Coronary artery (tissue), 2 donors: ENCODE measurements around the gene VGLL4.
A peak's percentile ranks its signal among the peaks of the same experiment; 100 is the strongest.

Experiments
- DNase-seq: peaks from one replicate; pipeline ENCODE4 v3.0.0-alpha.2; 2017; ENCODE audit warnings: low spot score
- H3K27ac ChIP-seq, 2 donors: fragments of 200-600 bp; sonication (generic); one replicate each; pipeline ENCODE4 v1.5.1; 2016 to 2019
- H3K4me3 ChIP-seq: fragments of 200-600 bp; sonication (generic); 2 replicates; pipeline ENCODE4 v1.5.1; 2016; ENCODE audit warnings: mild to moderate bottlenecking, moderate library complexity
- CTCF ChIP-seq: fragments of 200-600 bp; sonication (generic); IDR thresholded peaks from one replicate; pipeline ENCODE4 v1.5.1; 2019; ENCODE audit warnings: antibody characterized with exemption

Gene VGLL4

GRCh38 chr3:11566478-11566877, 77.2 kb downstream of the VGLL4 start:
- no peak overlapping the region for H3K4me3 ChIP-seq
- no peak for DNase-seq
- TF ChIP-seq CTCF: no peak
- H3K27ac ChIP-seq: peak overlapping the region in 1 of 2 donors; percentile 95

GRCh38 chr3:11565932-11566331, 77.8 kb downstream of the VGLL4 start:
- TF ChIP-seq CTCF: no peak
- H3K4me3 ChIP-seq: no peak overlapping the region
- no peak for DNase-seq
- peak overlapping the region in 1 of 2 donors; percentile 95 for H3K27ac ChIP-seq

- TF ChIP-seq CTCF: no peak
- DNase-seq: no peak
- no peak overlapping the region for H3K4me3 ChIP-seq
- H3K27ac ChIP-seq: peak overlapping the region in 1 of 2 donors; percentile 23
Measured at GRCh38 chr3:11565492-11565891, 78.2 kb downstream of the VGLL4 start.

DNA sequence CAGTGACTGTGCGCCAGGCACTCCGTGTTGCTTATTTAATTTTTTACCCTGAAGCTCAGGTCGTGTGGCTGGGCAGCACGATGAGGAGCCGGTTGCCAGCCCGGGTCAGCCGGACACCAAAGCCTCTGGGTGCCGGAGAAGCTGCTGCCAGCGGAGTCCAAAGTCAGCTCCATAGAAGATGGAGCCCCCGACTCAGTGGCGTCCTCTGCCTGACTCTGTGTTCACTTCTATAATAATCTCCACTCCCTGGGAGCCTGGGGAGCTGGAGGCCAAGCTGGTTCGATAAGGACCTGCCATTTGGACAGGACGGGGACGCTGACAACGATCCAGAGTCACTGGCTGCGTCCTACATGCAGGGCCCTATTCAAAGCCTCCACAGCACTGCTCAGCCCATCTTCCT, 78.6 kb downstream of the VGLL4 start:
- Histone ChIP-seq H3K4me3 (no peak overlapping the region), H3K27ac (peak overlapping the region in 1 of 2 donors; percentile 51)
- no peak for DNase-seq
- no peak for TF ChIP-seq CTCF

DNA sequence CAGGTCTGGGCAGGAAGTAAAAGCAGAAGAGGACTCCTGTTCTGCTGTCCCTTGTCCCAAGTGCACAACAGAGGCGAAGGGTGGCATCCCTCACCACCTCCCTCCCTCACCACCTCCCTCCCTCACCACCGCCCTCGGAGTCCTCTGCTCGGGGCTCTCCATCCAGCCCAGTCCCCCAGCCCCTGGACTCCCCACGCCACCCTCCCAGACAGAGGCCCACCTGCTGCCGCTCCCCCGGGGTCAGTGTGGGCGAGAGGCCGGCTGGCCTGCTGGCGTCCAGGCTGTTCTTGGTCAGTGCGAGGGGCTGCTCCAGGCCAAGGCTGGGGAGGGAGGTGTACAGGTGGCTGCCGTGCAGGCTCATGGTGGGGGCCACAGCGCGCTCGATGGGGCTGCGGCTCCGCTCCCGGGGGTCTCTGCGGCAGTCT, 79.1 kb downstream of the VGLL4 start:
- DNase-seq: no peak
- H3K4me3 ChIP-seq: no peak overlapping the region
- peak overlapping the region in 1 of 2 donors; percentile 51 for H3K27ac ChIP-seq
- no peak for TF ChIP-seq CTCF

GRCh38 chr3:11563865-11564185, 79.9 kb downstream of the VGLL4 start:
- Histone ChIP-seq H3K4me3 (no peak overlapping the region), H3K27ac (peak overlapping the region in 1 of 2 donors; percentile 35)
- no peak for DNase-seq
- no peak for TF ChIP-seq CTCF

DNA sequence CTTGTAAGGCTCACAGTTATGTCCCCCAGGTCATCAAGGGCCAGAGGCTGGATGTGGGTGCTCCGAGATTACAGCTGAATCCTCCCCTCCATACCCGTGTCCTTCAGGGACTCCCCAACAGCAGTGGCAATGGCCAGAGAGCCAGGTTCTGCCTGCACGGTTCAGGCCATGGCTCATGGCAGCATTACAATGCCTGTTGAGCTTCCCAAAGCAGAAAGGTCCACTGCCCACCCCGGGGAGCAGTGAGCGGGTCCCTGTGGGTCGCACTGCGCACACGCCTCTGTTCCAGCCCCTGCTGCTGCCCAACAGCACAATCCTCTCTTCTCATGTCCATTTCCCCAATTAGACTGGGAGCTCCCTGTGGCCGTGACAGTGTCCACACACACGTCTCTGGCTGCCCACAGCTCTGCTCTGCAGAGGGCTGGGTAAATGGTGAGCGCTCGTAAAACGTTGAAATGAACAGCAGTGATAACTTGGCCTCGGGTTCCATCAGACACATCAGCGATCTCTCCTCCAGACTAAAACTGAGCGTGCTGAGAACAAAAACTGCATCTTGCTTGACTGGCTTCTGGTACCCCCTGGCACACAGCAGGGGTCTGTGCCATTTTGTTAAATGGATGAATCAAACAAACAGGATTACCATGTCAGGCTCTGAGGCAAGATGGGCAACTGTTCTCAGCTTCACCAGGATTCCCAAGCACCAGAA, 80.4 kb downstream of the VGLL4 start:
- TF ChIP-seq CTCF: no peak
- no peak overlapping the region for H3K4me3 ChIP-seq
- DNase-seq: no peak
- peak overlapping the region in 1 of 2 donors; percentile 54 for H3K27ac ChIP-seq
